ENCODE data around the gene LRFN2.

LRFN2 gene

GRCh38 chr6:40380271-40380670 is 206.9 kb downstream of the LRFN2 start:
- DNase-seq (ENCODE audit: low read depth in 1 of 2, low spot score in 1 of 2): no peak

- DNase-seq (ENCODE audit: low read depth in 1 of 2, low spot score in 1 of 2): no peak
These were observed 207.4 kb downstream of the LRFN2 start for GRCh38 chr6:40379811-40380210.

GRCh38 chr6:40378725-40379074 is 208.5 kb downstream of the LRFN2 start:
- DNase-seq (ENCODE audit: low read depth in 1 of 2, low spot score in 1 of 2): no peak

GRCh38 chr6:40378071-40378724 is 209.0 kb downstream of the LRFN2 start:
- DNase-seq (ENCODE audit: low read depth in 1 of 2, low spot score in 1 of 2): no peak

- DNase-seq (ENCODE audit: low read depth in 1 of 2, low spot score in 1 of 2): no peak
These were observed 209.9 kb downstream of the LRFN2 start for GRCh38 chr6:40377173-40377806.

GRCh38 chr6:40376113-40376650 is 211.0 kb downstream of the LRFN2 start:
- DNase-seq (ENCODE audit: low read depth in 1 of 2, low spot score in 1 of 2): no peak

GRCh38 chr6:40373267-40373666 is 213.9 kb downstream of the LRFN2 start:
- no peak for DNase-seq (ENCODE audit: low read depth in 1 of 2, low spot score in 1 of 2)

GRCh38 chr6:40371621-40372020 is 215.5 kb downstream of the LRFN2 start:
- no peak for DNase-seq (ENCODE audit: low read depth in 1 of 2, low spot score in 1 of 2)

GRCh38 chr6:40371095-40371494 is 216.1 kb downstream of the LRFN2 start:
- DNase-seq (ENCODE audit: low read depth in 1 of 2, low spot score in 1 of 2): no peak

GRCh38 chr6:40369891-40370290 is 217.3 kb downstream of the LRFN2 start:
- DNase-seq (ENCODE audit: low read depth in 1 of 2, low spot score in 1 of 2): no peak

- DNase-seq (ENCODE audit: low read depth in 1 of 2, low spot score in 1 of 2): no peak
These were observed 218.1 kb downstream of the LRFN2 start for GRCh38 chr6:40369042-40369441.

GRCh38 chr6:40362859-40363258 is 224.3 kb downstream of the LRFN2 start:
- no peak for DNase-seq (ENCODE audit: low read depth in 1 of 2, low spot score in 1 of 2)

- DNase-seq (ENCODE audit: low read depth in 1 of 2, low spot score in 1 of 2): no peak
These were observed 227.4 kb downstream of the LRFN2 start for GRCh38 chr6:40359808-40360207.

- DNase-seq (ENCODE audit: low read depth in 1 of 2, low spot score in 1 of 2): no peak
These were observed 228.4 kb downstream of the LRFN2 start for GRCh38 chr6:40358473-40359460.

- no peak for DNase-seq (ENCODE audit: low read depth in 1 of 2, low spot score in 1 of 2)
These were observed 230.8 kb downstream of the LRFN2 start for GRCh38 chr6:40356242-40356910.

GRCh38 chr6:40355532-40355931 is 231.6 kb downstream of the LRFN2 start:
- no peak for DNase-seq (ENCODE audit: low read depth in 1 of 2, low spot score in 1 of 2)

GRCh38 chr6:40355066-40355465 is 232.1 kb downstream of the LRFN2 start:
- DNase-seq (ENCODE audit: low read depth in 1 of 2, low spot score in 1 of 2): no peak

GRCh38 chr6:40353967-40354452 is 233.2 kb downstream of the LRFN2 start:
- no peak for DNase-seq (ENCODE audit: low read depth in 1 of 2, low spot score in 1 of 2)

GRCh38 chr6:40353197-40353966 is 233.8 kb downstream of the LRFN2 start:
- DNase-seq (ENCODE audit: low read depth in 1 of 2, low spot score in 1 of 2): no peak

GRCh38 chr6:40352527-40353170 is 234.5 kb downstream of the LRFN2 start:
- DNase-seq (ENCODE audit: low read depth in 1 of 2, low spot score in 1 of 2): no peak

Data from activated CD4-positive, alpha-beta T cell treated with anti-CD3 and anti-CD28 coated beads, Interleukin-2, amount 50 U/mL, for 24 hours (primary cell).